HG03060 (cell line): ENCODE results near the gene KIAA0930.

Experiments
- ATAC-seq: cut with Tn5 transposase; IDR thresholded peaks from one replicate; pipeline ENCODE4 v1.9.1; 2021; ENCODE audit warnings: low read depth, moderate number of reproducible peaks; ENCODE audit not compliant: unreplicated experiment

KIAA0930 gene

DNA sequence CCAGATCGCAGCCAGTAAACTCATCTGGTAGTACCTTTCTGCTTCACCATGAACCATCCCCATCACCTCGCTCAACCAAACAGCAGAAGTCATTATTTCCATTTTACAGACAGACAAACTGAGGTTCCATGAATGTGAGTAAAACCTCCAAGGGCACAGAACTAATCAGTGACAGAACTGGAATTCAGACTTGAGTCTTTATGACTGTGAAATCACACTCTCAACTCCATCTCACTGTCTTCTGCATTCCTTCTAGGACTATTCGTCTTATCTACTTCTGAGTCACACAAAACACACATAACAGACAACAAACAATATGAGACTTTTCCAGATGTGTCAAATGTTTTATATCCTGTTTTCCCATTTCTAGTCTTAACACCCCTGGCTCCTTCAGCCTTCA lies 86.3 kb downstream of the KIAA0930 start:
- ATAC-seq: no peak

DNA sequence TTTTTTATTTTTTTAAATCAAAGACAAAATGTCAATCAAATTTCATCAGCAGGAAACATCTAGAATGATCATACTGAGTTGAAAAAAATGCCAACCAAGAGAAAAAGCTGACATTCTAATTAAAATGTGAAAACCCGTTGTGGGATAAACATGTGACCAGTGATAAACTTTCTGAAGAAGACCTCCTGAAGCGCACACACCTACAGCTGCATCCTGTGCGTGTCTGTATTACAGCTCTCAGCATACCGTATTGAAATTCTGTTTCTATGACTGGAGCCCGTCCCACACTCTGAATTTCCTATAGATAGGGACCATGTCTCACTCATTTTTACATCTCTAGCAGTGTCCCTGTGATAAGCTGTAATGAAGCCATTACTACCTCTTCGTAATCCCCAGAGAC lies 89.2 kb downstream of the KIAA0930 start:
- ATAC-seq: no peak

DNA sequence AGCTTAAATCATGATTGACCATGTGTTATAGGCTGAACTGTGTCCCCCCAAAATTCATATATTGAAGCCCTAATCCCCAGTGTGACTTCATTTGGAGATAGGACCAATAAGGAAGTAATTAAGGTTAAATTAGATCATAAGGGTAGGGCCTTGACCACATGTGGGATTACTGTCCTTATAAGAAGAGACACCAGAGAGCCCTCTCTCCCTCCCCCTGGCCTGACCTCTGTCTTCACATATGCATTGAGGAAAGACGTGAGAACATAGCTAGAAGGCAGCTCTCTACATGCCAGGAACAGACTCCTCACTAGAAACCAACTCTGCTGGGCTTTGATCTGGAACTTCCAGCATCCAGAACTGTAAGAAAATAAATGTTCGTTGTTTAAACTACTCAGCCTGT lies 90.6 kb downstream of the KIAA0930 start:
- no peak for ATAC-seq

DNA sequence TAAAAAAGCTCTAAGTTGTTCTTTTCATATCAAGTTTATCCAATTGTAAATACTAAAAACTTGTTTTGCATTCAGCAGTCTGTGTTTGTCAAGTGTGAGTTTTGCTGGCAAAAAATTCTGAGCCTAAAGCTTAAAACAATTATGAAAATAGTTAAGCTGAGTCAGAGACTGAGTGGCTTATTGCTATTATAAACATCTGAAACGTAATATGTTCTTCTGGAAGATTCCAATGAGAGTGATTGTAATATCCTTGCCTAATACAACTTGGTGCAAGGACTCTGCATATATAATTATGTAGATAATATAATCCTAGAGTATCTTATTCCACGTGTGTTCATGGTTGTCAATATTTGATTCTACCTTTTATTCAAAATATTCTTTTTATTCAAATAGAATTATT lies 91.0 kb downstream of the KIAA0930 start:
- no peak for ATAC-seq

DNA sequence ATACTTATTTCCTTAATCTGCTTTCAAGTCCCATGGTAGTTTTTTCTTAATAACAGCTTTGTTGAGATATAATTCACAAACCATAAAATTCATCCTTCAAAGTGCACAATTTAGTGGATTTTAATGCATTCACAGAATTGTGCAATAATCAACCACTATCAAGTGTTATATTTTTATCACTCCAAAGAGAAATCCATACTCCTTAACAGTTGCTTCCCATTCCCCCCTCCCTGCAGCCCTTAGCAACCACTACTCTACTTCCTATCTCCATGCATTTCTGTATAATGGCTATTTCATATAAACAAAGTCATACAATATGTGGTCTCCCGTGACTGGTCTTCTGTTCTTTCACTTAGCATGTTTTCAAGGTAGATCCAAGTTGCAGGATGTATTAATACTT lies 95.8 kb downstream of the KIAA0930 start:
- ATAC-seq: no peak

DNA sequence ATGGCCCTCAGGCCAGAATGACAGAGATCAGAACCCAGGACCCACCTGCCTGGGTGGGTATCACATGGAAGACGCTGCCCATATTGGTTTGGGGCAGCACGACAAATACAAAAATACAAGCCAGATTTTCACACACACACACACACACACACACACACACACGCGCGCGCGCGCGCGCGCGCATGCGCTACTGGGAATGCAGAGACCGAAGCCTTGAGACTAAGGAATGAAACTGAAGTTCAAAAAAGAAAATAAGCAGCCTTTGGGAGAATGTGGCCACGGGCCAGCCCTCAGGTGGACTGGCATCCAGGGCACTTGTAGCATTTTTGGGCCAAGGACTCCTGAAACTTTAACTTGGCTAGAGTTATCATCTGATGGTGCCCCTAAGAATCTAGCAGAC lies 98.3 kb downstream of the KIAA0930 start:
- no peak for ATAC-seq
